Measurements from ENCODE around the gene MRE11.
A peak's percentile ranks its signal among the peaks of the same experiment; 100 is the strongest.

DNA sequence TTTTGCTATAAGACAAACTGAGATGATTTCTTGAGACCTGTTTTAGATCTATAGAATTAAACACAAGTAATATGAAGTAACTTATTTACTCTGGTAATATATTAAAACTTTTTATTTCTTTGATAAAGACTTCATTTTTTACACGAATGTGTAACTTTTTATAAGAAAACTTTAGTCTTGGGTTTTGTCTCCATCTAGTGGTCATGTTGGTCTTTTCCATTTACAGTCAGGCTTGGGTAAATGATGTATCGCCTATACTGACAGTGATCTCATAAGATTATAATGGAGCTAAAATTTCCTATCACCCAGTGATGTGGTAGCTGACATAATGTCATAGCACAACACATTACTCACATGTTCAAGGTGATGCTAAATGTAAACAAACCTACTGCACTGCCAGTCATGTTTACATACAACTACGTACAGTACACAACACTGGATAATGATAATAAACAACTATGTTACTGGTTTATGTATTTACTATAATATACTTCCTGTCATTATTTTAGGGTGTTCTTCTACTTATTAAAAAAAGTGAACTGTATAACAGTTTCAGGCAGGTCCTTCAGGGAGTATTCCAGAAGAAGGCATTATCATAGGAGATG, 11.1 kb upstream of the MRE11 start:
- TF ChIP-seq, protein P1, sequence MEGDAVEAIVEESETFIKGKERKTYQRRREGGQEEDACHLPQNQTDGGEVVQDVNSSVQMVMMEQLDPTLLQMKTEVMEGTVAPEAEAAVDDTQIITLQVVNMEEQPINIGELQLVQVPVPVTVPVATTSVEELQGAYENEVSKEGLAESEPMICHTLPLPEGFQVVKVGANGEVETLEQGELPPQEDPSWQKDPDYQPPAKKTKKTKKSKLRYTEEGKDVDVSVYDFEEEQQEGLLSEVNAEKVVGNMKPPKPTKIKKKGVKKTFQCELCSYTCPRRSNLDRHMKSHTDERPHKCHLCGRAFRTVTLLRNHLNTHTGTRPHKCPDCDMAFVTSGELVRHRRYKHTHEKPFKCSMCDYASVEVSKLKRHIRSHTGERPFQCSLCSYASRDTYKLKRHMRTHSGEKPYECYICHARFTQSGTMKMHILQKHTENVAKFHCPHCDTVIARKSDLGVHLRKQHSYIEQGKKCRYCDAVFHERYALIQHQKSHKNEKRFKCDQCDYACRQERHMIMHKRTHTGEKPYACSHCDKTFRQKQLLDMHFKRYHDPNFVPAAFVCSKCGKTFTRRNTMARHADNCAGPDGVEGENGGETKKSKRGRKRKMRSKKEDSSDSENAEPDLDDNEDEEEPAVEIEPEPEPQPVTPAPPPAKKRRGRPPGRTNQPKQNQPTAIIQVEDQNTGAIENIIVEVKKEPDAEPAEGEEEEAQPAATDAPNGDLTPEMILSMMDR (IDR thresholded peaks at IDR 0.05), result peak; percentile 47 to 55 (median 54)
- no peak for TF ChIP-seq POLR2A (IDR thresholded peaks at IDR 0.05)
